ENCODE results near the gene TTK. TPM values are rescaled to one million over a fixed set of nuclear protein-coding genes. Genes with fewer than 3 reads are reported as not detected.

TTK gene
- total RNA-seq, 6 experiments from 2014 or later, result 0.22 to 2.5 (median 0.54) TPM

DNA sequence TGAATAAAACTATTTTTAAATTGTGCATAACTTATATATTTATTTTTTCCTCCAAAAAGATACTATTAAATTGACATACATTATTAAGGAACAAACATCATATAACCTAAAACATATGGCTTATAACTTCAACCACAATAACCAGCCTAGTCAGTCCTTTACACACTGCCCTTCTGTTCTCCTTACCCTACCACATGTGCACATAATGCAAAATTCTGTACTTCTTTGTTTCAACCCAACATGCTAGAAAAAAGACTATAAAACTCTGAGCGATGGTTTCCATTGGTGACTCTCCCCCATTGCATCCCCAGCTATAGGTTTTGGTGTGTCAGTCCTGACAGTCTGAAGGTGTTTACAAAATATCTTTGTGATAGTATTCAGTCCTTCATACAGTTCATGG, 14.8 kb upstream of the TTK start:
- H3K27ac ChIP-seq, result no peak overlapping the region
- no peaks in the 10 kb centered on the region for H3K36me3 ChIP-seq
- no peaks in the 10 kb centered on the region for H3K4me1 ChIP-seq
- no peaks in the 10 kb centered on the region for H3K9me3 ChIP-seq
- 100% methylated on average over 1 of the region's 1 CpG for WGBS (ENCODE audit: insufficient coverage, low coverage, low lambda C conversion rate, missing lambda C conversion rate)
- no peak for DNase-seq
- intact Hi-C loops (cut with DNase I), result no loop called here
- ATAC-seq, result no peak
- H3K4me3 ChIP-seq, result no peak overlapping the region
- TF ChIP-seq, protein P1, sequence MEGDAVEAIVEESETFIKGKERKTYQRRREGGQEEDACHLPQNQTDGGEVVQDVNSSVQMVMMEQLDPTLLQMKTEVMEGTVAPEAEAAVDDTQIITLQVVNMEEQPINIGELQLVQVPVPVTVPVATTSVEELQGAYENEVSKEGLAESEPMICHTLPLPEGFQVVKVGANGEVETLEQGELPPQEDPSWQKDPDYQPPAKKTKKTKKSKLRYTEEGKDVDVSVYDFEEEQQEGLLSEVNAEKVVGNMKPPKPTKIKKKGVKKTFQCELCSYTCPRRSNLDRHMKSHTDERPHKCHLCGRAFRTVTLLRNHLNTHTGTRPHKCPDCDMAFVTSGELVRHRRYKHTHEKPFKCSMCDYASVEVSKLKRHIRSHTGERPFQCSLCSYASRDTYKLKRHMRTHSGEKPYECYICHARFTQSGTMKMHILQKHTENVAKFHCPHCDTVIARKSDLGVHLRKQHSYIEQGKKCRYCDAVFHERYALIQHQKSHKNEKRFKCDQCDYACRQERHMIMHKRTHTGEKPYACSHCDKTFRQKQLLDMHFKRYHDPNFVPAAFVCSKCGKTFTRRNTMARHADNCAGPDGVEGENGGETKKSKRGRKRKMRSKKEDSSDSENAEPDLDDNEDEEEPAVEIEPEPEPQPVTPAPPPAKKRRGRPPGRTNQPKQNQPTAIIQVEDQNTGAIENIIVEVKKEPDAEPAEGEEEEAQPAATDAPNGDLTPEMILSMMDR (IDR thresholded peaks at IDR 0.05), result no peak
- TF ChIP-seq POLR2A (IDR thresholded peaks at IDR 0.05), result no peak
- no peaks in the 10 kb centered on the region for H3K27me3 ChIP-seq

DNA sequence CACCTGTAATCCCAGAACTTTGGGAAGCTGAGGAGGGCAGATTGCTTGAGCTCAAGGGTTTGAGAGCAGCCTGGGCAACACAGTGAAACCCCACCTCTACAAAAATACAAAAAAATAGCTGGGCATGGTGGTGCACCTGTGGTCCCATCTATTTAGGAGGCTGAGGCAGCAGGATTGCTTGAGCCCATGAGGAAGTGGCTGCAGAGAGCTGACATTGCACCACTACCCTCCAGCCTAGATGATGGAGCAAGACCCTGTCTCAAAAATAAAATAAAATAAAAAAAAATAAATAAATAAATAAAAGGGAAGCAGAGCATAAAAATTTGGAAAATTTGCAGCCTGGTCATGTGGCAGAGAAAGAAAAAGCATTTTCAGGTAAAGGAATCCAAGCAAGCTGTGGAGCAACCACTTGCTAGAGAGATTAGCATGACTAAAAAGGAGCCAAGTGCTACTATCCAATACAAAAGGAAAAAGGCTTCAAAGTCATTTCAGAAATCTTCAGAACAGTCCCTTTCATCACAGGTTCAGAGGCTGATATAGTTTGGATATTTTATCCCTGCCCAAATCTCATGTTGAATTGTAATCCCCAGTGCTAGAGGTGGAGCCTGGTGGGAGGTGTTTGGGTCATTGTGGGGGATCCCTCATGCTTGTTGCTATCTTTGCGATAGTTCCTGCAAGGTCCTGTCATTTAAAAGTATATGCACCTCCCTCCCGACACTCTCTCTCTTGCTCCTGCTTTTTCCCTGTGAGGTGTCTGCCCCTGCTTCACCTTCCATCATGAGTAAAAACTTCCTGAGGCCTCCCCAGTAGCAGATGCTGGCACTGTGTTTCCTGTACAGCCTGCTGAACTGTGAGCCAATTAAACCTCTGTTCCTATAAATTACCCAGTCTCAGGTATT, 11.2 kb upstream of the TTK start:
- intact Hi-C loops (cut with DNase I), result no loop called here
- DNase-seq (no peak), ATAC-seq (no peak)
- H3K27ac ChIP-seq, result no peak overlapping the region
- no peak overlapping the region for H3K4me3 ChIP-seq
- no peaks in the 10 kb centered on the region for H3K27me3 ChIP-seq
- H3K4me1 ChIP-seq, result no peaks in the 10 kb centered on the region
- WGBS (ENCODE audit: insufficient coverage, low coverage, low lambda C conversion rate, missing lambda C conversion rate), result 64% methylated on average over 2 of the region's 2 CpGs
- TF ChIP-seq POLR2A (IDR thresholded peaks at IDR 0.05), result no peak
- TF ChIP-seq, protein P1 (IDR thresholded peaks at IDR 0.05), result no peak
- no peaks in the 10 kb centered on the region for H3K36me3 ChIP-seq
- H3K9me3 ChIP-seq, result no peaks in the 10 kb centered on the region

DNA sequence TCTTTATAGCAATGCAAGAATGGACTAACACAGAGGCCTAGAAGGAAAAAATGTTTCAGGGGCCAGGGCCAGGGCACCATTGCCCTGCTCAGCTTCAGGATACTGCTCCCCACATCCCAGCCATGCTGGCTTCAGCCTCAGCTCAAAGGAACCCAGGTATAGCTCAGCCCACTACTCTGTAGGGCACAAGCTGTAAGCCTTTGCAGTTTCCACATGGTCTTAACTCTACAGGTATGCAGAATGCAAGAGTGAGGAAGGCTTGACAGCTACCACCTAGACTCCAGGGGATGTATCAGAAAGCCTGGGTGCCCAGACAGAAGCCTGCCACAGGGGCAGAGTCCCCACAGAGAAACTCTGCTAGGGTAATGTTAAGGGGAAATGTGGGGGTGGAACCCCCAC, 10.5 kb upstream of the TTK start:
- ATAC-seq (no peak), DNase-seq (no peak)
- no peaks in the 10 kb centered on the region for H3K4me1 ChIP-seq
- H3K9me3 ChIP-seq, result no peaks in the 10 kb centered on the region
- H3K27ac ChIP-seq, result no peak overlapping the region
- H3K4me3 ChIP-seq, result no peak overlapping the region
- H3K36me3 ChIP-seq, result no peaks in the 10 kb centered on the region
- H3K27me3 ChIP-seq, result no peaks in the 10 kb centered on the region
- intact Hi-C loops (cut with DNase I), result no loop called here
- TF ChIP-seq POLR2A (IDR thresholded peaks at IDR 0.05), result no peak
- TF ChIP-seq, protein P1 (IDR thresholded peaks at IDR 0.05), result no peak

DNA sequence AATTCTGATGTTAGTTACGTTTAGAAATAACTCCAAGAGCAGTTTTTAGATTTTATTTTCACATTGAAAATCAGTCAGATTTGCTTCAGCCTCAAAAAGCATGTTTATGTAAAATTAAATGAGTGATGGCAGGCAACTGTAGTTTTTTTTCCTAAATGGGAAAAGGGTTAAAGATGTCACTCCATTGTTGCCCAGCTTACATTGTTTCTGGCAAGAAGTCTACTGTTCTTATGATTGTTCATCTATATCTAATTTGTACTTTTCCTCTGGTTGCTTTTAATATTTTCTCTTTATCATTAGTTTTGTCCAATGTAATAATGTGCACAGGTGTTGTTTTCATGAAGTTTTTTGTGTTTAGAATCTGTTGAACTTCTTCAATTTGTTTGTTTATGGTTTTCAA, 6.7 kb upstream of the TTK start:
- WGBS (ENCODE audit: insufficient coverage, low coverage, low lambda C conversion rate, missing lambda C conversion rate), result 47% methylated on average over 1 of the region's 1 CpG
- TF ChIP-seq, protein P1 (IDR thresholded peaks at IDR 0.05), result no peak
- TF ChIP-seq POLR2A (IDR thresholded peaks at IDR 0.05), result no peak
- H3K4me3 ChIP-seq, result no peak overlapping the region

More for the DNA sequence above, 6.7 kb upstream of the TTK start:
- ATAC-seq, result no peak
- Histone ChIP-seq H3K9me3 (no peaks in the 10 kb centered on the region), H3K27ac (no peak overlapping the region), H3K27me3 (no peaks in the 10 kb centered on the region), H3K4me1 (no peaks in the 10 kb centered on the region), H3K36me3 (no peaks in the 10 kb centered on the region)
- no peak for DNase-seq
- intact Hi-C loops (cut with DNase I), result no loop called here
